HepG2 (cell line): ENCODE data around the gene MNAT1. TPM values are rescaled to one million over a fixed set of nuclear protein-coding genes. Genes with fewer than 3 reads are reported as not detected.

ENCODE experiments used
- ATAC-seq: fragments of 200-7000 bp; cut with Tn5 transposase; 3 replicates; pipeline ENCODE4 v1.9.1; 2020; ENCODE audit warnings: mild to moderate bottlenecking, moderate library complexity
- BruUV-seq: library from RNA; stranded (reverse); fragments of 400-500 nt; replicated peaks from 2 replicates; lab custom pipeline; 2021; lab: Mats Ljungman, UMichigan
- CTCF ChIA-PET: fragments of 300-600 bp; formaldehyde crosslinking; extraction: SDS; loops from one replicate; lab custom pipeline; 2021; ENCODE audit warnings: low total read pairs, inconsistent platforms, low intra/inter-chr PET ratio; lab: Yijun Ruan, JAX
- POLR2A ChIA-PET: fragments of 350-600 bp; sonication (Branson Sonifier 250); formaldehyde crosslinking; loops from one replicate; lab custom pipeline; 2020; ENCODE audit warnings: antibody characterized with exemption, inconsistent platforms; lab: Yijun Ruan, JAX
- DNase-seq: peaks from one replicate; pipeline ENCODE4 v3.0.0-alpha.2; 2015; ENCODE audit warnings: low spot score
- FAIRE-seq: peaks from 3 replicates; lab custom pipeline; 2011; peaks lifted over from hg19 to GRCh38; lab: Jason Lieb, UNC
- H2AFZ ChIP-seq: one replicate; pipeline ENCODE4 v1.6.1; 2011; ENCODE audit warnings: low read length, inconsistent platforms
- H3K27ac ChIP-seq: fragments of 300-600 bp; 3 replicates; pipeline ENCODE4 v1.8.0; 2011; ENCODE audit warnings: mixed run types, mild to moderate bottlenecking, mixed read lengths, low read length, inconsistent platforms; ENCODE audit not compliant: insufficient read depth; ENCODE audit errors: extremely low read length
- H3K27me3 ChIP-seq, 2 experiments: fragments of 200-600 bp in 1 of 2; 2 replicates in 1 of 2; 3 replicates in 1 of 2; pipeline versions ENCODE4 v1.6.0 to v1.8.0; 2011; ENCODE audit warnings: low read length in 2 of 2, mild to moderate bottlenecking in 2 of 2, moderate library complexity in 2 of 2, inconsistent platforms in 1 of 2; ENCODE audit not compliant: insufficient read depth in 2 of 2, control insufficient read depth in 1 of 2
- H3K36me3 ChIP-seq, 2 experiments: fragments of 200-600 bp in 1 of 2; replicated peaks in 1 of 2; 2 replicates in 1 of 2; 3 replicates in 1 of 2; pipeline versions ENCODE4 v1.5.1 to v1.8.0; 2011; ENCODE audit warnings: low read length in 2 of 2, inconsistent platforms in 1 of 2; ENCODE audit not compliant: insufficient read depth in 2 of 2, control insufficient read depth in 1 of 2
- H3K4me1 ChIP-seq: 2 replicates; pipeline ENCODE4 v1.5.1; 2012; ENCODE audit warnings: low read length, inconsistent platforms; ENCODE audit not compliant: insufficient read depth
- H3K4me2 ChIP-seq: 2 replicates; pipeline ENCODE4 v1.6.0; 2011; ENCODE audit warnings: low read depth, low read length, inconsistent platforms
- H3K4me3 ChIP-seq, 3 experiments: fragments of 200-600 bp in 1 of 3; sonication (generic), shearing (Covaris generic) in 1 of 3; replicated peaks in 1 of 3; 2 replicates each; pipeline ENCODE4 v1.5.1; 2011 to 2016; ENCODE audit warnings: low read length in 3 of 3, inconsistent platforms in 2 of 3, low read depth in 2 of 3, mild to moderate bottlenecking in 2 of 3, control low read depth in 1 of 3, mixed read lengths in 1 of 3; ENCODE audit not compliant: insufficient read depth in 1 of 3
- H3K79me2 ChIP-seq: one replicate; pipeline ENCODE4 v1.6.1; 2011; ENCODE audit warnings: low read length, inconsistent platforms; ENCODE audit not compliant: insufficient read depth
- H3K9ac ChIP-seq: 2 replicates; pipeline ENCODE4 v1.6.0; 2011; ENCODE audit warnings: mild to moderate bottlenecking, low read depth, low read length, inconsistent platforms; ENCODE audit not compliant: insufficient read depth
- H3K9me3 ChIP-seq: 2 replicates; pipeline ENCODE4 v1.5.1; 2012; ENCODE audit warnings: mild to moderate bottlenecking, low read length
- H4K20me1 ChIP-seq: 2 replicates; pipeline ENCODE4 v1.6.0; 2011; ENCODE audit warnings: inconsistent platforms, mild to moderate bottlenecking, low read length, moderate library complexity; ENCODE audit not compliant: insufficient read depth
- ARNTL ChIP-seq: sonication (generic); formaldehyde crosslinking; IDR thresholded peaks from 2 replicates; pipeline ENCODE4 v1.4.0; 2020; ENCODE audit warnings: mild to moderate bottlenecking, missing genetic modification reagents
- CCDC6 ChIP-seq: sonication (generic); formaldehyde crosslinking; IDR thresholded peaks from 2 replicates; pipeline ENCODE4 v1.8.1; 2022; ENCODE audit warnings: mild to moderate bottlenecking, missing genetic modification reagents, moderate library complexity
- CHD4 ChIP-seq: fragments of 200-600 bp; sonication (generic); IDR thresholded peaks from 2 replicates; pipeline ENCODE4 v1.7.0; 2017; ENCODE audit warnings: mild to moderate bottlenecking, low read length, borderline replicate concordance
- DNMT1 ChIP-seq: sonication (generic); formaldehyde crosslinking; IDR thresholded peaks from 2 replicates; pipeline ENCODE4 v1.5.1; 2020; ENCODE audit warnings: mild to moderate bottlenecking, missing genetic modification reagents
- HNRNPUL1 ChIP-seq: fragments of 200-400 bp; formaldehyde crosslinking; IDR thresholded peaks from 2 replicates; pipeline ENCODE4 v1.6.1; 2017; ENCODE audit warnings: low read depth, mild to moderate bottlenecking, low read length, moderate library complexity
- NFE2L1 ChIP-seq: sonication (generic); formaldehyde crosslinking; IDR thresholded peaks from 2 replicates; pipeline ENCODE4 v1.4.0; 2020; ENCODE audit warnings: missing genetic modification reagents, mild to moderate bottlenecking, borderline replicate concordance
- NFIB ChIP-seq: sonication (generic); formaldehyde crosslinking; IDR thresholded peaks from 2 replicates; pipeline ENCODE4 v1.9.0; 2021; ENCODE audit warnings: missing genetic modification reagents, mild to moderate bottlenecking, borderline replicate concordance
- PCBP1 ChIP-seq: fragments of 200-400 bp; formaldehyde crosslinking; IDR thresholded peaks from 2 replicates; pipeline ENCODE4 v1.6.1; 2017; ENCODE audit warnings: mild to moderate bottlenecking, low read depth, low read length, borderline replicate concordance
- POGZ ChIP-seq: sonication (generic); formaldehyde crosslinking; IDR thresholded peaks from 2 replicates; pipeline ENCODE4 v1.4.0; 2020; ENCODE audit warnings: mild to moderate bottlenecking, missing genetic modification reagents
- ZNF230 ChIP-seq: sonication (generic); formaldehyde crosslinking; IDR thresholded peaks from 2 replicates; pipeline ENCODE4 v1.4.0; 2020; ENCODE audit warnings: mild to moderate bottlenecking, missing genetic modification reagents
- ZNF737 ChIP-seq: sonication (generic); formaldehyde crosslinking; IDR thresholded peaks from 2 replicates; pipeline ENCODE4 v1.5.0; 2020; ENCODE audit warnings: missing genetic modification reagents, mild to moderate bottlenecking, borderline replicate concordance
- ZNF839 ChIP-seq: sonication (generic); formaldehyde crosslinking; IDR thresholded peaks from 2 replicates; pipeline ENCODE4 v1.4.0; 2020; ENCODE audit warnings: missing genetic modification reagents, mild to moderate bottlenecking, borderline replicate concordance
- WGBS: methylation state at CpG from one replicate; pipeline ENCODE4 v1.1.6; 2017; ENCODE audit warnings: low lambda C conversion rate; 5-methylcytosine and 5-hydroxymethylcytosine counted together
- in situ Hi-C: cut with HindIII; loops from 2 replicates; pipeline ENCODE4 v1.10.0; 2017; ENCODE audit warnings: low pct_unique_long_range_greater_than_20kb; ENCODE audit not compliant: extremely low pct_ligation_motif_present
- intact Hi-C: fragments of 100-400 bp; cut with micrococcal nuclease; formaldehyde crosslinking; loops from one replicate; pipeline ENCODE4 v1.10.0; 2022; ENCODE audit not compliant: unreplicated experiment
- polyA plus RNA-seq, 8 experiments: library from polyadenylated mRNA; depleted of rRNA in 3 of 8; stranded (reverse) in 7 of 8; unstranded in 1 of 8; fragments of >200 nt; fragmentation: Illumina TruSeq in 4 of 8; extraction: Trizol in 4 of 8; gene quantifications; 2 replicates each; pipeline versions ENCODE4 v1.2.1 to v1.2.3, GENCODE V29; 2011 to 2016; ENCODE audit warnings: low read depth in 4 of 8, missing spikeins in 1 of 8, mixed read lengths in 1 of 8; ENCODE audit not compliant: insufficient read depth in 1 of 8
- total RNA-seq, 5 experiments: library from RNA; depleted of rRNA; stranded (reverse); fragments of >200 nt; fragmentation: Illumina TruSeq; extraction: Trizol; gene quantifications; 2 replicates each; pipeline ENCODE4 v1.2.3, GENCODE V29; 2016; ENCODE audit warnings: low read depth in 1 of 5
- TF ChIP-seq, protein P1 (sequence below): sonication (generic); formaldehyde crosslinking; IDR thresholded peaks from 2 replicates; pipeline ENCODE4 v1.5.1; 2020; ENCODE audit warnings: missing genetic modification reagents, mild to moderate bottlenecking, borderline replicate concordance
- TF ChIP-seq, protein P2 (sequence below): sonication (generic); formaldehyde crosslinking; IDR thresholded peaks from 2 replicates; pipeline ENCODE4 v1.4.0; 2020; ENCODE audit warnings: mild to moderate bottlenecking, missing genetic modification reagents

The MNAT1 gene
- total and polyA plus RNA-seq, 2 of the 13 experiments (the other 11 are each of a cell fraction or from before 2014, with no cell fraction given), result 49.2 to 94.8 TPM

DNA sequence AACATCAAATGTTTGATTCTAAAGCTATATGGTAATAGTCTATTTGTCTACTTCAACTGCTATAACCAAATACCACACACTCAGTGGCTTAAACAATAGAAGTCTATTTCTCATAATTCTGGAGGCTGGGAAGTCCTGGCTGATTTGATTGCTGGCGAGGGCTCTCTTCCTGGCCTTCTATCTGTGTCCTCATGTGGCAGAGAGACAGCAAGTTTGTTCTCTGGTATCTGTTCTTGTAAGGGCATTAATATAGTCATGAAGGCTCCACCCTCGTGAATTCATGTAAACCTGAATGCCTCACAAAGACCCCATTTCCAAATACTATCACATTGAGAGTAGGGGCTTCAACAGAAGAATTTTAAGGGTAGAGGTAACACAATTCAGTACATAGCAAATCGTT, 212.2 kb downstream of the MNAT1 start:
- CTCF ChIA-PET, result no interaction called here
- Histone ChIP-seq H3K36me3 (0 out of 5 replicates have a peak, but pooled peaks cover 0 to 5% of the 10 kb centered on the region in 2 experiments), H3K4me2 (no peak overlapping the region), H3K9ac (no peak overlapping the region), H2AFZ (no peak overlapping the region), H3K27ac (no peak overlapping the region), H4K20me1 (no peaks in the 10 kb centered on the region), H3K4me3 (no peak overlapping the region), H3K4me1 (peaks cover 6% of the 10 kb centered on the region), H3K79me2 (no peaks in the 10 kb centered on the region)
- no peak for ATAC-seq
- in situ Hi-C loops, result no loop called here
- intact Hi-C loops, result no loop called here
- POLR2A ChIA-PET, result no interaction called here
- BruUV-seq, result no TSS peak
- 88% methylated on average over 3 of the region's 3 CpGs for WGBS
- no peak for TF ChIP-seq ZNF230 (CRISPR knock-in tag)
- TF ChIP-seq CCDC6 (CRISPR knock-in tag), result no peak
- TF ChIP-seq ZNF839 (CRISPR knock-in tag), result no peak
- no peak for TF ChIP-seq POGZ (CRISPR knock-in tag)
- TF ChIP-seq PCBP1, result no peak
- TF ChIP-seq CHD4, result no peak
- TF ChIP-seq, protein P1, sequence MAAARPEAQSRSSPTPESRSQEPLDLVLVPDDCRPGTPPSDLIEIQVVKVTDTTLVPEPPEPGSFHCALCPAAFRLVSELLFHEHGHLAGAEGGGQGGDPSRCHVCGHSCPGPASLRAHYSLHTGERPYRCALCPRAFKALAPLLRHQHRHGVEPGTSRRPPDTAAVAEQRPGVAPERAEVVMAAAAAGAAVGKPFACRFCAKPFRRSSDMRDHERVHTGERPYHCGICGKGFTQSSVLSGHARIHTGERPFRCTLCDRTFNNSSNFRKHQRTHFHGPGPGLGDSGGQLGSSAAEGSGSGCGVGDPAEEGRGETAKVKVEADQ (CRISPR knock-in tag), result no peak
- no peak for TF ChIP-seq NFE2L1 (CRISPR knock-in tag)
- TF ChIP-seq ZNF737 (CRISPR knock-in tag), result no peak
- TF ChIP-seq NFIB (CRISPR knock-in tag), result no peak
- TF ChIP-seq, protein P2, sequence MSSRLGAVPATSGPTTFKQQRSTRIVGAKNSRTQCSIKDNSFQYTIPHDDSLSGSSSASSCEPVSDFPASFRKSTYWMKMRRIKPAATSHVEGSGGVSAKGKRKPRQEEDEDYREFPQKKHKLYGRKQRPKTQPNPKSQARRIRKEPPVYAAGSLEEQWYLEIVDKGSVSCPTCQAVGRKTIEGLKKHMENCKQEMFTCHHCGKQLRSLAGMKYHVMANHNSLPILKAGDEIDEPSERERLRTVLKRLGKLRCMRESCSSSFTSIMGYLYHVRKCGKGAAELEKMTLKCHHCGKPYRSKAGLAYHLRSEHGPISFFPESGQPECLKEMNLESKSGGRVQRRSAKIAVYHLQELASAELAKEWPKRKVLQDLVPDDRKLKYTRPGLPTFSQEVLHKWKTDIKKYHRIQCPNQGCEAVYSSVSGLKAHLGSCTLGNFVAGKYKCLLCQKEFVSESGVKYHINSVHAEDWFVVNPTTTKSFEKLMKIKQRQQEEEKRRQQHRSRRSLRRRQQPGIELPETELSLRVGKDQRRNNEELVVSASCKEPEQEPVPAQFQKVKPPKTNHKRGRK (CRISPR knock-in tag), result no peak
- TF ChIP-seq HNRNPUL1, result no peak
- TF ChIP-seq ARNTL (CRISPR knock-in tag), result no peak
- TF ChIP-seq DNMT1 (CRISPR knock-in tag), result no peak
- TF ChIP-seq, all 625 proteins: peak for 0
- DNase-seq, result no peak
- H3K27me3 ChIP-seq, result no peaks in the 10 kb centered on the region
- FAIRE-seq, result no peak
- no peaks in the 10 kb centered on the region for H3K9me3 ChIP-seq
